Measurements from ENCODE around the gene ICOS.
"Not testable (repeated sequence)": the region's sequence is repeated elsewhere in the genome, so short reads cannot be mapped to it uniquely, and the experiment has no call there.

DNA sequence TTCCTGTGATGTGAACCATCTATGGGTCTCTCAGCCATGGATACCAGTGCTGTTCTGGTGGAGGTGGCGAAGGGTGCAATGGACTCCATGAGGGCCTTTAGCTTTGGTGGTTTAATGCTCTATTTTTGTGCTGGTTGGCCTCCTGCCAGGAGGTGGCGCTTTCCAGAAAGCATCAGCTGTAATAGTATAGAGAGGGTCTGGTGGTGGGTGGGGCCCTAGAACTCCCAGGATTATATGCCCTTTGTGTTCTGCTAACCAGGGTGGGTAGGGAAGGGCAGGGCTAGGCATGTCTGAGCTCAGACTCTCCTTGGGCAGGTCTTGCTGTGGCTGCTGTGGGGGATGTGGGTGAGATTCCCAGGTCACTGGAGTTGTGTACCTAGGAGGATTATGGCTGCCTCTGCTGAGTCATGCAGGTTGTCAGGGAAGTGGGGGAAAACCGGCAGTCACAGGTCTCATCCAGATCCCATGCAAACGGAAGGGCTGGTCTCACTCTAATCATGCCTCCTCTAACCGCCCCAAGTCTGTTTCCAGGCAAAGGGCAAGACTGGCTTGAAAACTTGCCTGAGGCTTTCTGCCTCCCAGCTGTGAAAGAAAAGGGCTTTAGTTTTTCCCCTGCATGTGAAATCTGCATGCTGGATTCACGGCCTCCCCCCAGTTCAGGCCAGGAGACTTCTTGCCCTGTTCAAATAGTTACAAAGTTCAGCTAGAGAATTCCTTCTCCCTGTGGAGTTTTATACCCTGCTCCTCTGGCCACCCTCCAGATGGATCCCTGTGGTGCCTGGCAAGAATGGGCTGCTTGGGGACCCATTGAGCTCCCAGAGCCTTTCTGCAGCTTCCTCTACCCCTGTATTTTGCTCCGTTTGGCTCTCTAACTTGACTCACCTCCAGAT is 7.2 kb downstream of the ICOS start:
- TF ChIP-seq, protein P1, sequence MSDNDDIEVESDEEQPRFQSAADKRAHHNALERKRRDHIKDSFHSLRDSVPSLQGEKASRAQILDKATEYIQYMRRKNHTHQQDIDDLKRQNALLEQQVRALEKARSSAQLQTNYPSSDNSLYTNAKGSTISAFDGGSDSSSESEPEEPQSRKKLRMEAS (IDR thresholded peaks at IDR 0.05; ENCODE audit: insufficient read depth, insufficient read length): not testable (repeated sequence)
- TF ChIP-seq, protein P2, sequence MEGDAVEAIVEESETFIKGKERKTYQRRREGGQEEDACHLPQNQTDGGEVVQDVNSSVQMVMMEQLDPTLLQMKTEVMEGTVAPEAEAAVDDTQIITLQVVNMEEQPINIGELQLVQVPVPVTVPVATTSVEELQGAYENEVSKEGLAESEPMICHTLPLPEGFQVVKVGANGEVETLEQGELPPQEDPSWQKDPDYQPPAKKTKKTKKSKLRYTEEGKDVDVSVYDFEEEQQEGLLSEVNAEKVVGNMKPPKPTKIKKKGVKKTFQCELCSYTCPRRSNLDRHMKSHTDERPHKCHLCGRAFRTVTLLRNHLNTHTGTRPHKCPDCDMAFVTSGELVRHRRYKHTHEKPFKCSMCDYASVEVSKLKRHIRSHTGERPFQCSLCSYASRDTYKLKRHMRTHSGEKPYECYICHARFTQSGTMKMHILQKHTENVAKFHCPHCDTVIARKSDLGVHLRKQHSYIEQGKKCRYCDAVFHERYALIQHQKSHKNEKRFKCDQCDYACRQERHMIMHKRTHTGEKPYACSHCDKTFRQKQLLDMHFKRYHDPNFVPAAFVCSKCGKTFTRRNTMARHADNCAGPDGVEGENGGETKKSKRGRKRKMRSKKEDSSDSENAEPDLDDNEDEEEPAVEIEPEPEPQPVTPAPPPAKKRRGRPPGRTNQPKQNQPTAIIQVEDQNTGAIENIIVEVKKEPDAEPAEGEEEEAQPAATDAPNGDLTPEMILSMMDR (IDR thresholded peaks at IDR 0.05; ENCODE audit: extremely low read depth in 1 of 2, insufficient read depth in 1 of 2, low read depth in 1 of 2, low read length in 2 of 2): not testable (repeated sequence)
